ENCODE results near the gene ID4. TPM values are rescaled to one million over a fixed set of nuclear protein-coding genes. Genes with fewer than 3 reads are reported as not detected.

The ID4 gene
- total RNA-seq, 4 donors from 2014 or later: 60.2 to 158 (median 63.3) TPM

GRCh38 chr6:19812512-19813119 is 24.6 kb upstream of the ID4 start:
- peaks cover 0 to 3% (median 0%) of the 10 kb centered on the region in 4 donors for H3K4me1 ChIP-seq
- H3K9me3 ChIP-seq: no peaks in the 10 kb centered on the region
- no peak for DNase-seq (ENCODE audit: extremely low spot score)
- no peaks in the 10 kb centered on the region for H3K36me3 ChIP-seq
- H3K4me3 ChIP-seq: no peak overlapping the region
- H3K27me3 ChIP-seq: no peaks in the 10 kb centered on the region
- no peak overlapping the region for H3K27ac ChIP-seq (replicated peaks in 1 of 4)
- no peak for TF ChIP-seq POLR2AphosphoS5 (IDR thresholded peaks at IDR 0.05)
- TF ChIP-seq POLR2A (IDR thresholded peaks at IDR 0.05; ENCODE audit: low read depth): no peak
- peak; percentile 53 to 77 (median 56) for TF ChIP-seq CTCF (IDR thresholded peaks at IDR 0.05)
- intact Hi-C loops (cut with DNase I): loop anchor here (2.0 kb wide), 1 partner anchor 38 kb away; no protein-coding TSS in a partner anchor
- 77% methylated on average over 6 of the region's 6 CpGs for WGBS

- no peaks in the 10 kb centered on the region for H3K9me3 ChIP-seq
- H3K36me3 ChIP-seq: no peaks in the 10 kb centered on the region
- no peak overlapping the region for H3K27ac ChIP-seq (replicated peaks in 1 of 4)
- no peaks in the 10 kb centered on the region for H3K27me3 ChIP-seq
- no peaks in the 10 kb centered on the region for H3K4me1 ChIP-seq
- 79% methylated on average over 2 of the region's 2 CpGs for WGBS
- no peak for DNase-seq (ENCODE audit: extremely low spot score)
- H3K4me3 ChIP-seq: no peak overlapping the region
- intact Hi-C loops (cut with DNase I): no loop called here
- TF ChIP-seq CTCF (IDR thresholded peaks at IDR 0.05) (no peak), EP300 (IDR thresholded peaks at IDR 0.05) (no peak), POLR2A (IDR thresholded peaks at IDR 0.05; ENCODE audit: low read depth) (no peak), POLR2AphosphoS5 (IDR thresholded peaks at IDR 0.05) (no peak)
Observed at GRCh38 chr6:19818805-19819204, 18.4 kb upstream of the ID4 start.

- no peaks in the 10 kb centered on the region for H3K9me3 ChIP-seq
- 83% methylated on average over 6 of the region's 6 CpGs for WGBS
- intact Hi-C loops (cut with DNase I): no loop called here
- no peak overlapping the region for H3K4me3 ChIP-seq
- no peaks in the 10 kb centered on the region for H3K27me3 ChIP-seq
- no peaks in the 10 kb centered on the region for H3K4me1 ChIP-seq
- no peak for DNase-seq (ENCODE audit: extremely low spot score)
- no peak for TF ChIP-seq EP300 (IDR thresholded peaks at IDR 0.05)
- TF ChIP-seq POLR2AphosphoS5 (IDR thresholded peaks at IDR 0.05): no peak
- TF ChIP-seq CTCF (IDR thresholded peaks at IDR 0.05): no peak
- no peak for TF ChIP-seq POLR2A (IDR thresholded peaks at IDR 0.05; ENCODE audit: low read depth)
- no peaks in the 10 kb centered on the region for H3K36me3 ChIP-seq
- H3K27ac ChIP-seq (replicated peaks in 1 of 4): no peak overlapping the region
Observed at GRCh38 chr6:19824058-19824807, 12.9 kb upstream of the ID4 start.

GRCh38 chr6:19827247-19827646 is 9.9 kb upstream of the ID4 start:
- H3K36me3 ChIP-seq: no peaks in the 10 kb centered on the region
- no peak overlapping the region for H3K4me3 ChIP-seq
- DNase-seq (ENCODE audit: extremely low spot score): no peak
- no peak overlapping the region for H3K27ac ChIP-seq (replicated peaks in 1 of 4)
- TF ChIP-seq EP300 (IDR thresholded peaks at IDR 0.05) (no peak), POLR2AphosphoS5 (IDR thresholded peaks at IDR 0.05) (no peak), CTCF (IDR thresholded peaks at IDR 0.05) (no peak)
- H3K27me3 ChIP-seq: no peaks in the 10 kb centered on the region
- intact Hi-C loops (cut with DNase I): no loop called here
- no peaks in the 10 kb centered on the region for H3K4me1 ChIP-seq
- 93% methylated on average over 5 of the region's 5 CpGs for WGBS
- H3K9me3 ChIP-seq: no peaks in the 10 kb centered on the region
